IMR-90 (cell line): ENCODE results near the gene PANK4. TPM values are rescaled to one million over a fixed set of nuclear protein-coding genes. Genes with fewer than 3 reads are reported as not detected.

Experiments
- ATAC-seq: fragments of 200-7000 bp; cut with Tn5 transposase; 2 replicates; pipeline ENCODE4 v1.9.1; 2020; ENCODE audit warnings: low read depth, mild to moderate bottlenecking, moderate library complexity
- BruUV-seq: library from RNA; stranded (reverse); fragments of 400-500 nt; replicated peaks from 2 replicates; lab custom pipeline; 2021; lab: Mats Ljungman, UMichigan
- CTCF ChIA-PET: fragments of 300-600 bp; formaldehyde crosslinking; extraction: SDS; loops from one replicate; lab custom pipeline; 2021; ENCODE audit warnings: antibody characterized with exemption; lab: Yijun Ruan, JAX
- POLR2A ChIA-PET: fragments of 300-600 bp; sonication (Branson Sonifier 250); formaldehyde crosslinking; loops from one replicate; lab custom pipeline; 2022; ENCODE audit warnings: antibody characterized with exemption; ENCODE audit not compliant: unreplicated experiment; lab: Charles Lee
- DNase-seq: peaks from one replicate; pipeline ENCODE4 v3.0.0; 2013
- H2AFZ ChIP-seq: replicated peaks from 2 replicates; pipeline ENCODE3; 2013; ENCODE audit warnings: low read length, mild to moderate bottlenecking; ENCODE audit not compliant: poor library complexity
- H2AK5ac ChIP-seq: 2 replicates; pipeline ENCODE4 v1.6.1; 2013; ENCODE audit warnings: low read depth, low read length, inconsistent platforms
- H2AK9ac ChIP-seq: replicated peaks from 2 replicates; pipeline ENCODE3; 2013; ENCODE audit warnings: mild to moderate bottlenecking, low read depth, low read length, moderate library complexity; ENCODE audit not compliant: poor library complexity
- H2BK120ac ChIP-seq: 2 replicates; pipeline ENCODE4 v1.6.1; 2013; ENCODE audit warnings: low read depth, low read length, inconsistent platforms
- H2BK15ac ChIP-seq: 3 replicates; pipeline ENCODE4 v1.6.1; 2013; ENCODE audit warnings: low read depth, low read length, inconsistent platforms
- H2BK20ac ChIP-seq: 2 replicates; pipeline ENCODE4 v1.6.1; 2013; ENCODE audit warnings: low read depth, mild to moderate bottlenecking, inconsistent platforms, low read length, moderate library complexity
- H2BK5ac ChIP-seq: 2 replicates; pipeline ENCODE4 v1.6.1; 2013; ENCODE audit warnings: mild to moderate bottlenecking, low read depth, low read length, inconsistent platforms; ENCODE audit not compliant: poor library complexity, severe bottlenecking
- H3K14ac ChIP-seq: replicated peaks from 2 replicates; pipeline ENCODE4 v1.6.1; 2013; ENCODE audit warnings: low read depth, low read length, inconsistent platforms
- H3K18ac ChIP-seq: 2 replicates; pipeline ENCODE4 v1.6.1; 2013; ENCODE audit warnings: low read depth, low read length, control low read depth
- H3K23ac ChIP-seq: 2 replicates; pipeline ENCODE4 v1.6.1; 2013; ENCODE audit warnings: low read depth, low read length, inconsistent platforms
- H3K27ac ChIP-seq: 2 replicates; pipeline ENCODE4 v1.5.1; 2013; ENCODE audit warnings: mild to moderate bottlenecking, control low read depth, low read length; ENCODE audit not compliant: insufficient read depth
- H3K27me3 ChIP-seq: 2 replicates; pipeline ENCODE4 v1.6.1; 2013; ENCODE audit warnings: low read length; ENCODE audit not compliant: control insufficient read depth, insufficient read depth
- H3K36me3 ChIP-seq: 2 replicates; pipeline ENCODE4 v1.6.1; 2013; ENCODE audit warnings: low read length, mixed read lengths; ENCODE audit not compliant: control insufficient read depth, insufficient read depth
- H3K4ac ChIP-seq: 2 replicates; pipeline ENCODE4 v1.6.1; 2013; ENCODE audit warnings: low read depth, low read length, inconsistent platforms
- H3K4me1 ChIP-seq: 2 replicates; pipeline ENCODE4 v1.6.1; 2013; ENCODE audit warnings: low read length, mixed read lengths; ENCODE audit not compliant: control insufficient read depth, insufficient read depth
- H3K4me2 ChIP-seq: 2 replicates; pipeline ENCODE4 v1.6.1; 2013; ENCODE audit warnings: low read depth, mild to moderate bottlenecking, control low read depth, low read length, moderate library complexity
- H3K4me3 ChIP-seq: 2 replicates; pipeline ENCODE4 v1.5.1; 2013; ENCODE audit warnings: low read depth, mild to moderate bottlenecking, control low read depth, low read length, moderate library complexity; ENCODE audit not compliant: insufficient read depth
- H3K56ac ChIP-seq: 2 replicates; pipeline ENCODE4 v1.6.1; 2013; ENCODE audit warnings: low read length, inconsistent platforms; ENCODE audit not compliant: insufficient read depth; ENCODE audit errors: extremely low read depth
- H3K79me1 ChIP-seq, 2 experiments: 2 replicates each; pipeline ENCODE4 v1.6.1; 2013; ENCODE audit warnings: low read length in 2 of 2, inconsistent platforms in 1 of 2, low read depth in 1 of 2
- H3K9ac ChIP-seq: 2 replicates; pipeline ENCODE4 v1.6.1; 2013; ENCODE audit warnings: low read depth, low read length, control low read depth
- H3K9me1 ChIP-seq: 2 replicates; pipeline ENCODE4 v1.6.1; 2013; ENCODE audit warnings: low read length, inconsistent platforms; ENCODE audit not compliant: insufficient read depth
- H3K9me3 ChIP-seq: 2 replicates; pipeline ENCODE4 v1.6.1; 2013; ENCODE audit warnings: low read length; ENCODE audit not compliant: control insufficient read depth, insufficient read depth
- H4K20me1 ChIP-seq: 2 replicates; pipeline ENCODE4 v1.6.1; 2013; ENCODE audit warnings: low read length, inconsistent platforms; ENCODE audit not compliant: insufficient read depth
- H4K5ac ChIP-seq: 2 replicates; pipeline ENCODE4 v1.6.1; 2013; ENCODE audit warnings: mild to moderate bottlenecking, low read depth, low read length, control low read depth
- H4K8ac ChIP-seq, 2 experiments: 2 replicates each; pipeline ENCODE4 v1.6.1; 2013; ENCODE audit warnings: low read depth in 2 of 2, low read length in 2 of 2, control low read depth in 1 of 2, inconsistent platforms in 1 of 2
- H4K91ac ChIP-seq: 2 replicates; pipeline ENCODE4 v1.6.1; 2013; ENCODE audit warnings: low read depth, low read length, inconsistent platforms; ENCODE audit not compliant: insufficient read depth
- BHLHE40 ChIP-seq: fragments of 150-350 bp; IDR thresholded peaks from 2 replicates; pipeline ENCODE4 v1.6.1; 2016; ENCODE audit warnings: mild to moderate bottlenecking, low read depth, low read length
- CEBPB ChIP-seq: IDR thresholded peaks from 2 replicates; pipeline ENCODE4 v1.6.1; 2012; ENCODE audit warnings: low read depth, low read length, improper control_type of control experiment
- CHD1 ChIP-seq: IDR thresholded peaks from 2 replicates; pipeline ENCODE4 v1.6.1; 2012; ENCODE audit warnings: low read depth, low read length, improper control_type of control experiment
- ELK1 ChIP-seq: fragments of 150-350 bp; IDR thresholded peaks from 2 replicates; pipeline ENCODE4 v1.6.1; 2016; ENCODE audit warnings: low read depth, mild to moderate bottlenecking, low read length, moderate library complexity, borderline replicate concordance
- FOS ChIP-seq: fragments of 150-350 bp; IDR thresholded peaks from 2 replicates; pipeline ENCODE4 v1.6.1; 2016; ENCODE audit warnings: low read depth, low read length
- MAFK ChIP-seq: IDR thresholded peaks from 2 replicates; pipeline ENCODE4 v1.6.1; 2012; ENCODE audit warnings: low read depth, low read length, improper control_type of control experiment
- MAZ ChIP-seq: IDR thresholded peaks from 2 replicates; pipeline ENCODE4 v1.6.1; 2012; ENCODE audit warnings: low read depth, mild to moderate bottlenecking, low read length, improper control_type of control experiment, moderate library complexity, borderline replicate concordance
- MXI1 ChIP-seq: IDR thresholded peaks from 2 replicates; pipeline ENCODE4 v1.6.1; 2012; ENCODE audit warnings: low read depth, mild to moderate bottlenecking, low read length, moderate library complexity, borderline replicate concordance
- NFE2L2 ChIP-seq: fragments of 150-350 bp; IDR thresholded peaks from 2 replicates; pipeline ENCODE4 v1.6.1; 2016; ENCODE audit warnings: low read depth, mild to moderate bottlenecking, low read length
- POLR2A ChIP-seq: IDR thresholded peaks from 2 replicates; pipeline ENCODE4 v1.6.1; 2012; ENCODE audit warnings: mild to moderate bottlenecking, low read depth, low read length
- RAD21 ChIP-seq: IDR thresholded peaks from 2 replicates; pipeline ENCODE4 v1.6.1; 2012; ENCODE audit warnings: low read length, improper control_type of control experiment
- RCOR1 ChIP-seq: IDR thresholded peaks from 2 replicates; pipeline ENCODE4 v1.6.1; 2012; ENCODE audit warnings: mild to moderate bottlenecking, low read length, improper control_type of control experiment; ENCODE audit not compliant: insufficient replicate concordance
- RFX5 ChIP-seq: IDR thresholded peaks from 2 replicates; pipeline ENCODE4 v1.8.0; 2012; ENCODE audit warnings: low read depth, mild to moderate bottlenecking, low read length, moderate library complexity
- SMC3 ChIP-seq: fragments of 150-350 bp; IDR thresholded peaks from 2 replicates; pipeline ENCODE4 v1.6.1; 2016; ENCODE audit warnings: low read depth, mild to moderate bottlenecking, antibody characterized with exemption, low read length, moderate library complexity
- USF2 ChIP-seq: fragments of 150-350 bp; IDR thresholded peaks from 2 replicates; pipeline ENCODE4 v1.6.1; 2017; ENCODE audit warnings: mild to moderate bottlenecking, antibody characterized with exemption, low read length, low read depth
- WGBS, 2 experiments: methylation state at CpG; one replicate each; pipeline versions ENCODE4 v1.1.5 to v1.1.7; 2013; ENCODE audit warnings: missing lambda C conversion rate in 2 of 2; ENCODE audit not compliant: insufficient read length in 1 of 2; ENCODE audit errors: extremely low coverage in 2 of 2; 5-methylcytosine and 5-hydroxymethylcytosine counted together
- dilution Hi-C: fragments of 300-500 bp; cut with HindIII; formaldehyde crosslinking; loops from one replicate; pipeline ENCODE4 v1.14.3; 2018; ENCODE audit warnings: low sequenced_read_pairs; ENCODE audit not compliant: unreplicated experiment
- in situ Hi-C: fragments of 300-500 bp; cut with MboI; formaldehyde crosslinking; loops from 3 replicates; pipeline ENCODE4 v1.14.3; 2019; ENCODE audit warnings: low sequenced_read_pairs, inconsistent platforms, mixed read lengths
- intact Hi-C: fragments of 100-400 bp; cut with micrococcal nuclease; formaldehyde crosslinking; loops from 2 replicates; pipeline ENCODE4 v1.10.0; 2022
- polyA plus RNA-seq, 3 experiments: library from polyadenylated mRNA; depleted of rRNA; stranded (reverse); fragments of >200 nt; gene quantifications; 2 replicates each; pipeline ENCODE4 v1.2.3, GENCODE V29; 2012; ENCODE audit warnings: low replicate concordance in 1 of 3
- total RNA-seq: library from RNA; depleted of rRNA; stranded (reverse); fragments of >200 nt; gene quantifications from 2 replicates; pipeline ENCODE4 v1.2.3, GENCODE V29; 2012
- TF ChIP-seq, protein P1 (sequence below): conservative IDR thresholded peaks from 2 replicates; pipeline ENCODE4 v1.5.1; 2012; ENCODE audit warnings: mild to moderate bottlenecking, low read depth, low read length, improper control_type of control experiment

The PANK4 gene
- total and polyA plus RNA-seq, 2 of the 4 experiments (the other 2 are of a cell fraction), result 14.0 to 18.5 TPM

DNA sequence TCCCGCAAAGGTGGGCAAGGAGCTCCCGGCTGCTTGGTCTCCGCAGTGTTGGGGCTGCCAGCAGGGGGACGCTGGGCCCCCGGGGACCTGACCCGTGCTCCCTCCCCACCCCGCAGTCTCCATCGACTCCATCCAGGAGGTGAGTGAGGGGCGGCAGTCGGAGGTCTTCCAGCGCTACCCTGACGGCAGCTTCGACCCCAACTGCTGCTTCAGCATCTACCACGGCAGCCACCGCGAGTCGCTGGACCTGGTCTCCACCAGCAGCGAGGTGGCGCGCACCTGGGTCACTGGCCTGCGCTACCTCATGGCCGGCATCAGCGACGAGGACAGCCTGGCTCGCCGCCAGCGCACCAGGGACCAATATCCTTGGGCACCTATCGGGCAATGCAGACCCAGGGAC is 46.8 kb downstream of the PANK4 start:
- Histone ChIP-seq H3K27ac (no peak overlapping the region), H4K91ac (no peak overlapping the region), H4K5ac (no peak overlapping the region), H3K9me1 (no peaks in the 10 kb centered on the region), H3K4me3 (no peak overlapping the region), H3K9me3 (no peaks in the 10 kb centered on the region), H3K27me3 (peaks cover 14% of the 10 kb centered on the region), H4K20me1 (no peaks in the 10 kb centered on the region), H3K56ac (no peak overlapping the region), H3K4me1 (no peaks in the 10 kb centered on the region), H2AK9ac (no peak overlapping the region), H2BK120ac (no peak overlapping the region), H4K8ac (no peak overlapping the region), H3K79me1 (no peaks in the 10 kb centered on the region), H3K4me2 (no peak overlapping the region), H2AFZ (no peak overlapping the region), H2AK5ac (no peak overlapping the region), H3K23ac (no peak overlapping the region), H3K4ac (no peak overlapping the region), H3K36me3 (no peaks in the 10 kb centered on the region), H3K14ac (no peak overlapping the region), H2BK5ac (no peak overlapping the region), H2BK15ac (no peak overlapping the region), H3K9ac (no peak overlapping the region), H2BK20ac (no peak overlapping the region), H3K18ac (no peak overlapping the region)
- no peak for DNase-seq
- BruUV-seq, result no TSS peak
- dilution Hi-C loops, result no loop called here
- intact Hi-C loops, result no loop called here
- 84% methylated on average over 10 of the region's 28 CpGs; no CpG with 5 or more reads in 1 of the 2 experiments for WGBS, 2 experiments
- TF ChIP-seq RCOR1 (no peak), SMC3 (no peak), CEBPB (no peak), ELK1 (no peak), NFE2L2 (no peak), MAZ (no peak), MXI1 (no peak), USF2 (no peak), POLR2A (no peak), RFX5 (no peak), BHLHE40 (no peak), CHD1 (no peak), RAD21 (no peak), MAFK (no peak), FOS (no peak)
- TF ChIP-seq, protein P1, sequence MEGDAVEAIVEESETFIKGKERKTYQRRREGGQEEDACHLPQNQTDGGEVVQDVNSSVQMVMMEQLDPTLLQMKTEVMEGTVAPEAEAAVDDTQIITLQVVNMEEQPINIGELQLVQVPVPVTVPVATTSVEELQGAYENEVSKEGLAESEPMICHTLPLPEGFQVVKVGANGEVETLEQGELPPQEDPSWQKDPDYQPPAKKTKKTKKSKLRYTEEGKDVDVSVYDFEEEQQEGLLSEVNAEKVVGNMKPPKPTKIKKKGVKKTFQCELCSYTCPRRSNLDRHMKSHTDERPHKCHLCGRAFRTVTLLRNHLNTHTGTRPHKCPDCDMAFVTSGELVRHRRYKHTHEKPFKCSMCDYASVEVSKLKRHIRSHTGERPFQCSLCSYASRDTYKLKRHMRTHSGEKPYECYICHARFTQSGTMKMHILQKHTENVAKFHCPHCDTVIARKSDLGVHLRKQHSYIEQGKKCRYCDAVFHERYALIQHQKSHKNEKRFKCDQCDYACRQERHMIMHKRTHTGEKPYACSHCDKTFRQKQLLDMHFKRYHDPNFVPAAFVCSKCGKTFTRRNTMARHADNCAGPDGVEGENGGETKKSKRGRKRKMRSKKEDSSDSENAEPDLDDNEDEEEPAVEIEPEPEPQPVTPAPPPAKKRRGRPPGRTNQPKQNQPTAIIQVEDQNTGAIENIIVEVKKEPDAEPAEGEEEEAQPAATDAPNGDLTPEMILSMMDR, result no peak
- ChIA-PET POLR2A (interaction anchor here (0.6 kb wide), 1 partner anchor 10 kb away, joined by 3 read pairs; no protein-coding TSS in a partner anchor), CTCF (no interaction called here)
- ATAC-seq, result no peak
- in situ Hi-C loops, result no loop called here
